Measurements from ENCODE around the gene HEG1. TPM values are rescaled to one million over a fixed set of nuclear protein-coding genes. Genes with fewer than 3 reads are reported as not detected.

The HEG1 gene
- total and polyA plus RNA-seq, 3 experiments from 2014 or later = 6.3 to 21.3 (median 20.9) TPM

DNA sequence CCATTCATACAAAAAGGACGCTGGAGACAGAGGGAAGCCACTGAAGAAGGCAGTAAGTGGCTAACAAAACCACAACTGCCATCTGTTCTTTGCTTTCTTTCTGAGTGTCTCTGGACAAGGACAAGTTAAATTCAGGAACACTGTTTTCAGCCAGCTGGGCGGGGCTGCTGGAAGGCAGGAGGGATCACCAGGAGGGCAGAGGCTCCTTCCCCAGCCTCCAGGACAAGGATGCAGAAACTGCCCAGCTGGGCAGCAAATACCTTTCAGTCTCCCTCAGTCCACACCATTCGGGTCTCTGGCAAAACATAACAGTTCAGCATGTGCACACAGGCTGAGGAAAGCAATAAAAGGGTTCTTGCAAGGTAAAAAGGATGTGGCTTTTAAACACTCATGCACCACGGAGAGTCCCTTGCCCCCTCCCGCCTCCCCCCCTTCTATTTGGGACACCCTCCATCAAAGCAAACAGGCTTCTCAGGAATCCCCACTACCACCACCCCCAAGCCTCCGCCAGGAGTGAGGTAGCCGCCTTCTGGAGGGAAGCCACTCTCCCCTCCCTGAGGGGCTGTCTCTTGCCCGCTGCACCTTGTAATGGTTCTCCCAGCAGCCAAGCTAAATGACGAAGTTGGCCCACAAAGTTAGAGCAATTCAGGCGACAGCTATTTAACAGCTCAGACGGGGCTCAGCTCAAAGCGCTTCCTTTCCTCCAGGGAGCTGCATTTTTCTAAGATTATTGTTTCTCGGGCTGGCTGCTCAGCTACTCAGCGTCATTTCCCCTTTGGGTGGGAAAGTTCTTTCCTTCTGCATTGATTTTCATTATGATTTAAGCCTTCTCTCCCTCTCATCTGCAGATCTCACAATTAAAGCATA lies 3.8 kb downstream of the HEG1 start:
- H3K27ac ChIP-seq (ENCODE audit: low read depth, low read length) = peak overlapping the region; percentile 55
- H3K9me3 ChIP-seq (ENCODE audit: low read length) = no peaks in the 10 kb centered on the region
- H3K27me3 ChIP-seq (ENCODE audit: insufficient read depth, low read length, poor library complexity, severe bottlenecking) = no peaks in the 10 kb centered on the region
- no peaks in the 10 kb centered on the region for H3K36me3 ChIP-seq (ENCODE audit: insufficient read depth, low read length)
- Mint-ChIP-seq H3K36me3 (peaks cover 0 to 12% (median 5%) of the 10 kb centered on the region in 3 donors), H3K27ac (peak overlapping the region; percentile 89 to 99 (median 95)), H3K4me1 (peaks cover 74 to 78% (median 75%) of the 10 kb centered on the region in 3 donors), H3K9me3 (no peaks in the 10 kb centered on the region), H3K27me3 (no peaks in the 10 kb centered on the region), H3K4me3 (peak overlapping the region; percentile 75 to 99 (median 94))
- POLR2A ChIA-PET = interaction anchor here (0.9 to 1.0 kb wide), 2 partner anchors 69 to 98 kb away, joined by 3 read pairs; no protein-coding TSS in a partner anchor
- H3K4me3 ChIP-seq (ENCODE audit: low read length) = peak overlapping the region; percentile 48
- H3K4me1 ChIP-seq (ENCODE audit: insufficient read depth, low read length) = peaks cover 47% of the 10 kb centered on the region
- peak; percentile 67 to 86 (median 75) for DNase-seq
- CTCF ChIA-PET = interaction anchor here (0.7 to 1.3 kb wide), 7 partner anchors 10 to 98 kb away, joined by 3 to 6 read pairs (median 3); no protein-coding TSS in a partner anchor

- Histone ChIP-seq H3K4me1 (ENCODE audit: insufficient read depth, low read length) (peaks cover 48% of the 10 kb centered on the region), H3K36me3 (ENCODE audit: insufficient read depth, low read length) (peaks cover 4% of the 10 kb centered on the region), H3K27me3 (ENCODE audit: insufficient read depth, low read length, poor library complexity, severe bottlenecking) (no peaks in the 10 kb centered on the region), H3K9me3 (ENCODE audit: low read length) (no peaks in the 10 kb centered on the region), H3K27ac (ENCODE audit: low read depth, low read length) (peak overlapping the region; percentile 55), H3K4me3 (ENCODE audit: low read length) (peak overlapping the region; percentile 48)
- Mint-ChIP-seq H3K27ac (peak overlapping the region; percentile 82 to 99 (median 95)), H3K4me1 (peaks cover 71 to 79% (median 72%) of the 10 kb centered on the region in 3 donors), H3K9me3 (no peaks in the 10 kb centered on the region), H3K4me3 (peak overlapping the region; percentile 75 to 99 (median 94)), H3K27me3 (no peaks in the 10 kb centered on the region), H3K36me3 (peaks cover 0 to 14% (median 5%) of the 10 kb centered on the region in 3 donors)
- ChIA-PET CTCF (no interaction called here), POLR2A (no interaction called here)
- no peak for DNase-seq
Measured at GRCh38 chr3:125051205-125051604, 4.6 kb downstream of the HEG1 start.

- H3K27ac Mint-ChIP-seq = peak overlapping the region; percentile 55 to 99 (median 94)
- H3K36me3 Mint-ChIP-seq = peaks cover 0 to 16% (median 8%) of the 10 kb centered on the region in 3 donors
Measured at GRCh38 chr3:125050488-125051090, 5.2 kb downstream of the HEG1 start.

DNA sequence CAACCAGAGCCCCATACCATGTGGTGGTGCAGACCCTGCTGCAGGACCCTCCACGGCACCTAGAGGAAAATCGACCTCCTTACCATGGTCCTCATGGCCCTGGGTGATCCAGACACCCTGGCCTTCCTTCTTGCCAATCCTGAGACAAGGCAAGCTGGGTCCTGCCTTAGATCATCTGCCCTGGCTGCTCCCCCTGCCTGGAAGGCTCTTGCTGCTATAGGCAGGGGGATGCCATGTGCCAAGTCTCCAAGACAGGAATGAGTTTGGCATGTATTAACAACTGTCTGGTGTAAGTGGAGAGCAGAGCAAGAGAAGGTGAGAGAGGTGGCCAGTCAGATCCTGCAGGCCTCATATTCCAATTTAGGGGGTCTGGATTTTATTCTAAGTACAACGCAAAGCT lies 7.5 kb downstream of the HEG1 start:
- no peaks in the 10 kb centered on the region for H3K27me3 Mint-ChIP-seq
- CTCF ChIA-PET = interaction anchor here (1.1 to 1.8 kb wide), 2 partner anchors 53 to 119 kb away, joined by 3 to 4 read pairs; no protein-coding TSS in a partner anchor
- peak overlapping the region in 4 of 8 donors; percentile 34 to 63 (median 52) for H3K27ac Mint-ChIP-seq

More at GRCh38 chr3:125050488-125051090, 5.2 kb downstream of the HEG1 start:
- POLR2A ChIA-PET = no interaction called here
- Mint-ChIP-seq H3K27me3 (no peaks in the 10 kb centered on the region), H3K4me3 (peak overlapping the region in 3 of 7 donors; percentile 28 to 94 (median 41)), H3K4me1 (peaks cover 70 to 77% (median 75%) of the 10 kb centered on the region in 3 donors), H3K9me3 (no peaks in the 10 kb centered on the region)
- no peaks in the 10 kb centered on the region for H3K9me3 ChIP-seq (ENCODE audit: low read length)
- H3K27ac ChIP-seq (ENCODE audit: low read depth, low read length) = no peak overlapping the region
- peaks cover 4% of the 10 kb centered on the region for H3K36me3 ChIP-seq (ENCODE audit: insufficient read depth, low read length)
- H3K4me1 ChIP-seq (ENCODE audit: insufficient read depth, low read length) = peaks cover 47% of the 10 kb centered on the region
- no peaks in the 10 kb centered on the region for H3K27me3 ChIP-seq (ENCODE audit: insufficient read depth, low read length, poor library complexity, severe bottlenecking)
- DNase-seq = no peak
- CTCF ChIA-PET = no interaction called here
- H3K4me3 ChIP-seq (ENCODE audit: low read length) = no peak overlapping the region

GRCh38 chr3:125045965-125046364 lies 9.8 kb downstream of the HEG1 start:
- Histone ChIP-seq H3K4me1 (ENCODE audit: insufficient read depth, low read length) (peaks cover 23% of the 10 kb centered on the region), H3K36me3 (ENCODE audit: insufficient read depth, low read length) (peaks cover 4% of the 10 kb centered on the region), H3K4me3 (ENCODE audit: low read length) (no peak overlapping the region), H3K9me3 (ENCODE audit: low read length) (no peaks in the 10 kb centered on the region), H3K27ac (ENCODE audit: low read depth, low read length) (no peak overlapping the region), H3K27me3 (ENCODE audit: insufficient read depth, low read length, poor library complexity, severe bottlenecking) (no peaks in the 10 kb centered on the region)
- no peaks in the 10 kb centered on the region for H3K9me3 Mint-ChIP-seq
- H3K27me3 Mint-ChIP-seq = peaks cover 0 to 2% of the 10 kb centered on the region in 2 donors
- H3K4me3 Mint-ChIP-seq = no peak overlapping the region
- peaks cover 37 to 54% (median 46%) of the 10 kb centered on the region in 3 donors for H3K4me1 Mint-ChIP-seq
- ChIA-PET CTCF (interaction anchor here (1.7 kb wide), 1 partner anchor 12 kb away, joined by 3 read pairs; no protein-coding TSS in a partner anchor), POLR2A (no interaction called here)
- H3K36me3 Mint-ChIP-seq = peaks cover 7 to 21% (median 8%) of the 10 kb centered on the region in 3 donors
- DNase-seq = no peak
- no peak overlapping the region for H3K27ac Mint-ChIP-seq

More for the DNA sequence above, 7.5 kb downstream of the HEG1 start:
- no peak for DNase-seq
- peaks cover 2 to 12% (median 8%) of the 10 kb centered on the region in 3 donors for H3K36me3 Mint-ChIP-seq
- POLR2A ChIA-PET = no interaction called here
- Histone ChIP-seq H3K4me1 (ENCODE audit: insufficient read depth, low read length) (peaks cover 34% of the 10 kb centered on the region), H3K27ac (ENCODE audit: low read depth, low read length) (no peak overlapping the region), H3K36me3 (ENCODE audit: insufficient read depth, low read length) (peaks cover 4% of the 10 kb centered on the region), H3K27me3 (ENCODE audit: insufficient read depth, low read length, poor library complexity, severe bottlenecking) (no peaks in the 10 kb centered on the region), H3K9me3 (ENCODE audit: low read length) (no peaks in the 10 kb centered on the region), H3K4me3 (ENCODE audit: low read length) (no peak overlapping the region)
- peaks cover 52 to 64% (median 61%) of the 10 kb centered on the region in 3 donors for H3K4me1 Mint-ChIP-seq
- no peaks in the 10 kb centered on the region for H3K9me3 Mint-ChIP-seq
- H3K4me3 Mint-ChIP-seq = peak overlapping the region in 1 of 7 donors; percentile 24

DNA sequence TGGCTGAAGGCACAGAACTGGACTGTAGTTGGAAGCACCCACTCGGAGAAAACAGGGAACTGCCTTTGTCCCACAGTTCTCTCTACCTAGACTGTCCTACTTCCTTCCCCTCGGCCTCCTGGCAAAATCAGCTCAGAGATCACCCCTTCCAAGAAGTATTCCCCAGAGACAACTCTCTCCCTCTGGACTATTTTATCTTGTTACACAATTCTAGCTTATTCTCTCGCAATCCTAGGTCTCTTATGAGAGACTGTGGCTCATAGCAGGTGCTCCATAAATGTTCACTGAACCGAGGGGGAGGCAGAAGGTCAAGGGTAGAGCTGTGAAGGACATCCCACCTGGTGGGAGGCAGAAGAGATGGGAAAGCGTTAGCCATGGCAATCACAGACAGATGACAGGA lies 10.6 kb downstream of the HEG1 start:
- ChIA-PET CTCF (interaction anchor here (1.7 kb wide), 1 partner anchor 13 kb away, joined by 3 read pairs; no protein-coding TSS in a partner anchor), POLR2A (interaction anchor here (0.5 to 0.6 kb wide), 2 partner anchors 51 to 477 kb away, joined by 3 read pairs; no protein-coding TSS in a partner anchor)
- Mint-ChIP-seq H3K4me1 (peaks cover 33 to 54% (median 44%) of the 10 kb centered on the region in 3 donors), H3K36me3 (peaks cover 7 to 21% (median 8%) of the 10 kb centered on the region in 3 donors), H3K4me3 (no peak overlapping the region), H3K27me3 (peaks cover 0 to 2% of the 10 kb centered on the region in 2 donors), H3K9me3 (no peaks in the 10 kb centered on the region), H3K27ac (no peak overlapping the region)
- Histone ChIP-seq H3K4me1 (ENCODE audit: insufficient read depth, low read length) (peaks cover 16% of the 10 kb centered on the region), H3K27me3 (ENCODE audit: insufficient read depth, low read length, poor library complexity, severe bottlenecking) (no peaks in the 10 kb centered on the region), H3K9me3 (ENCODE audit: low read length) (no peaks in the 10 kb centered on the region), H3K27ac (ENCODE audit: low read depth, low read length) (no peak overlapping the region), H3K36me3 (ENCODE audit: insufficient read depth, low read length) (peaks cover 4% of the 10 kb centered on the region), H3K4me3 (ENCODE audit: low read length) (no peak overlapping the region)
- no peak for DNase-seq

DNA sequence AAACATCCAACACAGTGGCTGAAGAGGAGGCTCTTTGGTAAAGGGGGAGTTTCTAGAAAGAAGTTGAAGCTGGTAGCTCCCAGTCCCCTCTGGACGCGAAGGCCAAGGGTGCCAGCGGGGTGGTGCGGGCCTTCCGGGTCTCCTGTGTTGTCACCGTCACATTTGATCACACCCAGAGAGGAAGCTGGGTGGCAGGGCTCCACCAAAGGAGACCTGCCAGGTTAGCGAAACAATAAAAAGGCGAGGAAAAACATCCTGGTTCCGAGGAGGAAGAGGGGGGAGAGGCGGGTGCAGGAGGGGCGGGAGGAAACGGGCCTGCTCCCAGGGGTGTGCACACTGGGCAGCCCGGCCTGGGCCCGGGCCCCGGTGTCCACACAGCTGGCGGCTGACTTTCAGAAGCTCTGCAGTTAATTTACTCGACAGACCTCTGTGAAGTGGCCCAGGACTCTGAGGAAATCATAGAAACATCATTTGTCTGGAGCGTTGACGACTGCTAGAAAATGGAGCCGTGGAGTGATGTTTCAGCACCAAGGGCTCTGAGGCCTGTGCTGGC lies 12.1 kb downstream of the HEG1 start:
- Mint-ChIP-seq H3K27me3 (peaks cover 0 to 2% of the 10 kb centered on the region in 2 donors), H3K27ac (peak overlapping the region in 1 of 8 donors; percentile 4), H3K4me3 (no peak overlapping the region), H3K4me1 (peaks cover 38 to 59% (median 45%) of the 10 kb centered on the region in 3 donors), H3K36me3 (peaks cover 7 to 21% (median 8%) of the 10 kb centered on the region in 3 donors), H3K9me3 (no peaks in the 10 kb centered on the region)
- H3K36me3 ChIP-seq (ENCODE audit: insufficient read depth, low read length) = peaks cover 4% of the 10 kb centered on the region
- no peak overlapping the region for H3K4me3 ChIP-seq (ENCODE audit: low read length)
- no peak for DNase-seq
- ChIA-PET POLR2A (no interaction called here), CTCF (no interaction called here)
- no peaks in the 10 kb centered on the region for H3K9me3 ChIP-seq (ENCODE audit: low read length)
- no peak overlapping the region for H3K27ac ChIP-seq (ENCODE audit: low read depth, low read length)
- H3K4me1 ChIP-seq (ENCODE audit: insufficient read depth, low read length) = peaks cover 18% of the 10 kb centered on the region
- no peaks in the 10 kb centered on the region for H3K27me3 ChIP-seq (ENCODE audit: insufficient read depth, low read length, poor library complexity, severe bottlenecking)
